Esophagus mucosa (tissue), 1 donor: ENCODE measurements around the gene RCC1. TPM values are rescaled to one million over a fixed set of nuclear protein-coding genes. Genes with fewer than 3 reads are reported as not detected.
"Not testable (repeated sequence)": the region's sequence is repeated elsewhere in the genome, so short reads cannot be mapped to it uniquely, and the experiment has no call there.

Experiments
- ATAC-seq: fragments of 200-7000 bp; cut with Tn5 transposase; one replicate; pipeline ENCODE4 v1.9.1; 2020
- total RNA-seq: library from RNA; stranded (reverse); gene quantifications from one replicate; pipeline ENCODE4 v1.2.4, GENCODE V29; 2023
- donor health status: DM: yes; HTN: yes; CAD: no.

RCC1 gene
- total RNA-seq, 1 donor from 2014 or later: 33.3 TPM

DNA sequence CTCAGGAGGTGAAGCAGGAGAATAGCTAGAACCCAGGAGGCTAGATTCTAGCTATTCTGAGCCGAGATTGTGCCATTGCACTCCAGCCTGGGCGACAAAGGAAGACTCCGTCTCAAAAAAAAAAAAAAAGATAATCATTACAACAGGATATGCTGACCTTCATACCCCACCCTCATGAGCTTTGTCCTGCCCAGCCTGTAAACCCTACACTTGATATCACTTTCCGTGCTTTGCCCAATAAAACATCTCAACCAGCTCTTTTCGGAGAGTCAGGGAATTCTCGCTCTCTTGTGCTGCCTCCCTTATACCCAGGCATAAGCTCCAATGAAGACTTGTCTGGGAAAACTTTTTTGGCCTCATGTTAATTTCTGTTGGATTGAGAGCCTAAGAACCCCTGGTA, 45.5 kb downstream of the RCC1 start:
- no peak for ATAC-seq

DNA sequence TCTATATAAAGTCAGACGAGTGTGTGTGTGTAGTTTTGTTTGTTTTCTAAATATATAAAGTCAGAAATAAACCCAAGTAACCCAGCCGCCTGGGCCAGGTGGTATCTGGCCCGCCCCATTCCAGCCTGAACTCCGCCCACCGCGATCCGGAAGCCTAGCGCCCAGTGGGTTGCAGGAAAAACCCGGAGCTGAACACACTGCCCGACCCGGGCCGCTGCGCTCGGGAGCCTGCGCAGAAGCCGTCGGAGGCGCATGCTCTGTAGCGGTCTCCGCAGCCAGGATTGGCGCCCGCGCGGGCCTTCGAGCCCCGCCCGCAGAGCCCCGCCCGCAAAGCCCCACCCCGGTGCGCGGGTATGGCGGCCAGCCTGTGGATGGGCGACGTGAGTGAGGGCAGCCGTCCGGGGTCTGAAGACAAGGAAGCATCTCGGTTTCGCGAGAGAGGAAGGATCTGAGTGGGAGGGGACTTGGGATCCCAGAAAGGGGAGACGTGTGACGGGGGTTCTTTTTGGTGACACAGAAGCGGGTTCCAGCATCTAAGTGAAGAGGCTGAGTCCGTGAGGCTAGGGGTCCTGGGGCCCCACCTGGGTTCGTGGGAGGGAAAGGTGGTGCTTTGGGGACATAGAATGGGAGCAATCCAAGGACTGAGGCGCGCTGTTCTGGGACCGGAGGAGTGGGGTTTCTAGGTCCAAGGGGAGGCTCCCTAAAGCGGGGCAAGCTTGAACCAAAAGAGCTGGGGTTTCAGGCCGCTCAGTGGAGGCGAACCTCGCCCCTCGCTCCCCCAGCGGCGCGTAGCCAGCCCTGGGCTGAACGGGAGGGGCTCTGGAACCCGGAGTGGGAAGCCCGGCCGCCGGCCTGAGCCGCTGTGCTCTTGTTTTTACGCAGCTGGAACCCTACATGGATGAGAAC, 47.2 kb downstream of the RCC1 start, which contains the start of gene TRNAU1AP:
Gene TRNAU1AP (plus strand): TSS at position 328 of the 906 bp plus-strand sequence. CDS start 26 bp downstream, at position 354.
- peak; percentile 99 for ATAC-seq

DNA sequence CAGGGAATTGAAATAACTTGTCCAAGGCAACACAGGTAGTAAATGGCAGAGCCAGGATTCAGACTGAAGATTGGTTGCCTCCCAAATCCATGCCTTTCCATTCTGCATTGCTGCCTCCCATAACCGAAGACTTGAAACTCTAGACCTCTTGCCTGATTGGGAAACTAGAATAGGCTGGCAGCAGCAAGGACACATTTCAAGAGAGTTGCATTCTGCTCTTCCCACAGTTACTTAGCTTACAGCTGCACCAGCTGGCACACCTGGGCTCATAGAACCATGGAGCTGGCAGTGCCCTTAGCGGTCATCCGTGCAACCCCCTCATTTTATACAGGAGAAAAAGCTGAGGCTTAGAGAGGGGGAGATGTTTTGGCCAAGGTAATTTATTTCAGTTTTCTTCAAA, 55.0 kb downstream of the RCC1 start:
- no peak for ATAC-seq

- ATAC-seq: no peak
Observed at GRCh38 chr1:28564310-28564709, 58.5 kb downstream of the RCC1 start.

GRCh38 chr1:28565040-28565439, 59.2 kb downstream of the RCC1 start:
- no peak for ATAC-seq

DNA sequence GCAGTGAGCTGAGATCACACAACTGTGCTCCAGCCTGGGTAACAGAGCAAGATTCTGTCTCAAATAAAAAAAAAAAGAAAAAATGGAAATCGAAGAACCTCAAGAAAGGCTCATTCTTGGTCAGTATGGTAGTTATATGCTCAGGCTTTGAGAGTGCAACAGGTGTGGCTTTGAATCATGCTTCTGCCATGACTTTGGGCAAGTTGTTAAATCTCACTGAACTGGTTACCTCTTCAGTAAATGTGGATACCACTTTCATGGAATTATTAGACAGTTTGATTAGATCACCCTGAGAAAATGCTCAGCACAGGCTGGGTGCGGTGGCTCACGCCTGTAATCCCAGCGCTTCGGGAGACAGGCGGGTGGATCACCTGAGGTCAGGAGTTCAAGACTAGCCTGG, 59.9 kb downstream of the RCC1 start:
- peak; percentile 86 for ATAC-seq

- ATAC-seq: no peak
Observed at GRCh38 chr1:28566931-28567330, 61.1 kb downstream of the RCC1 start.

GRCh38 chr1:28571911-28572310, 66.1 kb downstream of the RCC1 start:
- no peak for ATAC-seq

DNA sequence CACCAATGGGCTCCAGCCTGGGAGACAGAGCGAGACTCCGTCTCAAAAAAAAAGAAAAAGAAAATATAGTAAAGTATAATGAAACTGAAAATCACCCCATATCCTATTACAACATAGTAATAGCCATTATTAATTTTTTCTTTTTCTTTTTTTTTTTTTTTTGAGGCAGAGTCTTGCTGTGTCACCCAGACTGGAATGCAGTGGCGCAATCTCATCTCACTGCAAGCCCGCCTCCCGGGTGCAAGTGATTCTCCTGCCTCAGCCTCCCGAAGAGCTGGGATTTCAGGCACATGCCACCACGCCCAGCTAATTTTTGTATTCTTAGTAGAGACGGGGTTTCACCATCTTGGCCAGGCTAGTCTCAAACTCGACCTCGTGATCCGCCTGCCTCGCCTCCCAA, 67.0 kb downstream of the RCC1 start:
- ATAC-seq: not testable (repeated sequence)

DNA sequence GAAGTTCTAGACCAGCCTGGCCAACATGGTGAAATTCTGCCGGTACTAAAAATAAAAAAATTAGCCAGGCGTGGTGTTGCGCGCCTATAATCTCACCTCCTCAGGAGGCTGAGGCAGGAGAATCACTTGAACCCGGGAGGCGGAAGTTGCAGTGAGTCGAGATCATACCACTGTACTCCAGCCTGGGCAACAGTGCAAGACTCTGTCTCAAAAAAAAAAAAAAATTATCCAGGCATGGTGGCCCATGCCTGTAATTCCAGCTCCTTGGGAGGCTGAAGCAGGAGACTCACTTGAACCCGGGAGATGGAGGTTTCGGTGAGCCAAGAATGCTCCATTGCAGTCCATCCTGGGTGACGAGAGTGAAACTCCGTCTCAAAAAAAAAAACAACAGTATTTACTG, 67.7 kb downstream of the RCC1 start:
- ATAC-seq: no peak

GRCh38 chr1:28577052-28577678, 71.3 kb downstream of the RCC1 start:
- no peak for ATAC-seq

DNA sequence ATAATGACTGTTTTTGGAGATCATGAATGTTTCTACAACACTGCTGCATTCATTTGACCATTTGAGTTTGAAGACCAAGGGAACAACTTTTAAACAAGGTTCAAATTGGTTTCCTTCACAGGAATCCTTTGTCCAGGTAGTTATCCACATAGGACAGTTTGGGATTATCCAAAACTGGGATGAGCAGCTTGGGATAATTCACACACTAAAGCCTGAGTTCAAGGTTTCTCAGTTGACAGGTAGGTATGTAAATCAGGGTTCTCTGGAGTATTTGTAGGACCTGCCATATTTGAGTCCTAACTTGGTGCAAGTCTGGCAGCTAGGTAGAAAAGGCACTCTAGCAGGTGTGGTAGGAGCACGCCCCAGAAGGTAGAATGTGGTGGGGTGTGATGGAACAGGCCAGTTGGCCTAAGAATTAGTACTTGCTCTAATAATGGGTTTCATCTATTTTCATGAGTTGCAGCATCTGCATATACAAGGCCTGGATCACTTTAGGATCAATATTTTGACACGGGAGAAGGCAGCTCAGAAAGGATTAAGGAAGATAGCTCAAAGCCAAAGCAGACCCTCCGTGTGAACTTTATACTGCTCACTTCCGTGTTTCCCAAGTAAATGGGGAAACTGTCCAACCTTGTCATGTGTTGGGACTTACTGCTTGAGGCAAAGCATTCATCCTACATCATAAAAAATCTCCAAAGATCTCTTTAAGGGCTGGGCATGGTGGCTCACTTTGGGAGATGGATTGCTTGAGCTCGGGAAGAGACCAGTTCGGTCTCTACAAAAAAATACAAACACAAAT, 72.1 kb downstream of the RCC1 start:
- no peak for ATAC-seq

DNA sequence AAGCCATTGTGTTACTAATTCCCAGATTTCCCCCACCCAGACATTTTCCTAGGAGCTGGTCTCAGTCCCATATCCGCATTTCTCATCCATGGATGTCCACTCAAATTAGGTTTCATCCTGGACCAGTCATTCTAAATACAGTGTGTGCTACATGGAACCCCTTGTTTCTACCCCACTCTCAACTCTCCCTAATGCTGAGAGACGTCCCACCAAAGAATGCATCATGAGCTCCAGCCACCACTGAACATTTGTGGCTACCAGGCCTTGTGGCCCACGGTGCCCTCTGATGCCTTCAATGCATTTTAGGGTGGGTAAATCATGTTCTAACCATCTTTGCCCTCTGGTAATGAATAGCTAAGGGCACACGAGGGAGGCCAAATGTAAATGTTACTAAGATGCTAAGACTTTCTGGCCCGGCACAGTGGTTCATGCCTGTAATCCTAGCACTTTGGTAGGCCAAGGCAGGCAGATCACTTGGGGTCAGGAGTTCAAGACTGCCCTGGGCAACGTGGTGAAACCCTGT, 72.9 kb downstream of the RCC1 start:
- no peak for ATAC-seq

DNA sequence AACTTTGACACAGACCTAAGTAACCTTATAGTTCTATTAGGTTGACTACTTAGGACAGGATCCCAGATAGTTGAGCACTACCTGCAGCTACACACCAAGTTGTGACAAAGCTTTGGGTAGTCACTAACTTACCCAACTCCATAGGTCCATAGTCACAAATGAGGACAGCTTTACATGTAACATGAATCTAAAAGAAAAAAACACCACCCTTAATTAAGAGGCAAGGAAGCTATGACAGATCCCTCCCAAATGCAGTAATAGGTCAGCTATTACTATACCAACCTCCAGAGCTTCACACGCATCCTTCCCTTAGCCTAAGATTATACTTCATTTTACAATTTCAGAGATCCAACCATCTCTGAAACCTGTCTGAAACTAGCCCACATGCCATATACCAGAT, 73.6 kb downstream of the RCC1 start:
- ATAC-seq: no peak

GRCh38 chr1:28580722-28581530, 75.1 kb downstream of the RCC1 start:
- ATAC-seq: peak; percentile 30

GRCh38 chr1:28581531-28582247, 75.8 kb downstream of the RCC1 start:
- peak; percentile 97 for ATAC-seq

DNA sequence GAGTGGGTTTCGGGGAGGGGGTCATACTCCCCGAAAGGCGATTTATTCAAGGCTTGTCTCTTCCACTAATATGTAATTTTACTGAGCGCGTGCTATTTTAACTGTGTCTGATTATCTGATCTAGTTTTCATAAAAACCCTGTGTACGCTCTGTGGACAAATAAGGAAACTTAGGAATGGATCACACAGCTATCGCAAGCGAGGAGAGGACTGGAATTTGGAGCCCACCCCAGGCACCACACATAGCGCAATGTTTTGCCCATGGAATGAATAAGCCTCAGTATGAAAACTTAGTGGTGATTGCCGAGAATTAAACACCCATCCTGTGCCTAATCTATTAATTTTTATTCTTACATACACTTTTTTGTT, 76.4 kb downstream of the RCC1 start:
- ATAC-seq: peak; percentile 2

GRCh38 chr1:28586585-28587391, 80.9 kb downstream of the RCC1 start:
- ATAC-seq: not testable (repeated sequence)
